Stimulated activated CD8-positive, alpha-beta memory T cell treated with anti-CD3 and anti-CD28 coated beads, Interleukin-4, amount 100 ng/mL, for 1 hour (primary cell): ENCODE results near the gene RGS10.
"Not testable (repeated sequence)": the region's sequence is repeated elsewhere in the genome, so short reads cannot be mapped to it uniquely, and the experiment has no call there.

Experiments
- DNase-seq, 2 donors: peaks; one replicate each; pipeline ENCODE4 v3.0.0-alpha.2; 2020; ENCODE audit warnings: low read depth in 2 of 2, low spot score in 1 of 2

Gene RGS10

GRCh38 chr10:119473771-119474170, 68.7 kb downstream of the RGS10 start:
- no peak for DNase-seq

DNA sequence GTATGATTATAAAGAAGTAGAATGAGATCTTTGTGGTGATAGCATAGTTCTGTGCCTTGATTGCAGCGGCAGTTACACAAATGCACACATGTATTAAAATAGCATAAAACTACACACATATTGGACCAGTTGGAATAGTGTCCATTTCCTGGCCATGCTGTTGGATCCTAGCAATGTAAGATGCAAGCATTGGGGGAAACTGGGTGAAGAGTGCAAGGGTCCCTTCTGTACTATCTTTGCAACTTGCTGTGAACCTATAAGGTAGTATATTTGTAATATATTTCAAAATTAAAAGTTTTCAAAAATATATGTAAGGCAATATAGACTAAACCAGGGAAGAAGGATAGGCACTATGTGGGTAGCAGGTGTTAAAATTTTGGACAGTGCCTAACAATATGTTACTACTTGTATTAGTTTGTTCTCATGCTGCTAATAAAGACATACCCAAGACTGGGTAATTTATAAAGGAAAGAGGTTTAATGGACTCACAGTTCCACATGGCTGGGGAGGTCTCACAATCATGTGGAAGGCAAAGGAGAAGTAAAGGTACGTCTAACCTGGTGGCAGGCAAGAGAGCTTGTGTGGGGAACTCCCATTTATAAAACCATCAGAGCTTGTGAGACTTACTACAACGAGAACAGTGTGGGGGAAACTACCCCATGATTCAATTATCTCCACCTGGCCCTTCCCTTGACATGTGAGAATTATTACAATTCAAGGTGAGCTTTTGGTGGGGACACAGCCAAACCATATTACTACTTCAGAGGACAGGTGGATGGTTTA, 71.4 kb downstream of the RGS10 start:
- DNase-seq: no peak

GRCh38 chr10:119469846-119470245, 72.7 kb downstream of the RGS10 start:
- no peak for DNase-seq

GRCh38 chr10:119469325-119469707, 73.2 kb downstream of the RGS10 start:
- DNase-seq: no peak

- DNase-seq: no peak
These were observed 73.8 kb downstream of the RGS10 start for GRCh38 chr10:119468542-119469324.

- no peak for DNase-seq
These were observed 75.9 kb downstream of the RGS10 start for GRCh38 chr10:119466655-119467054.

- DNase-seq: no peak
These were observed 76.4 kb downstream of the RGS10 start for GRCh38 chr10:119466076-119466475.

GRCh38 chr10:119465085-119465484, 77.4 kb downstream of the RGS10 start:
- DNase-seq: no peak

- DNase-seq: not testable (repeated sequence)
These were observed 79.3 kb downstream of the RGS10 start for GRCh38 chr10:119463195-119463594.

DNA sequence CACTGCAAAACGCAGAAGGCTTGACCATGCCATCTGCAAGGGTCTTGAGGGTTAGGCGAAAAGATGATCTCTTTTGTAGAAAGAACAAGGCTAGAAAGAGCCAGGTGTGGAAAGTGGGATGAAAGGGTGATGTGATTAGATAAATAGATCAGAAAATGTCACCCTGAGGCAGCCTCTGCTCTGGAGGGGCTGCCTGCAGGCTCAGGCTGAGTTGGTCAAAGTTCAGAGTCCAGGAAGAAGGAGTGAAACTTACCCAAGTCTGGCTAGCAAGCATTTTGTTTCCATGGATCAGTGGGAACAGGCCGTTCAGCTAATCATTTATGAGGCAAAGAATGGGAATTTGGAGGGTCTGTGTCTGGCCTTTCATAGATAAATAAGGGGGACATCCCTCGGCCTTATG, 79.7 kb downstream of the RGS10 start:
- DNase-seq: no peak

- DNase-seq: no peak
These were observed 80.6 kb downstream of the RGS10 start for GRCh38 chr10:119461923-119462322.

DNA sequence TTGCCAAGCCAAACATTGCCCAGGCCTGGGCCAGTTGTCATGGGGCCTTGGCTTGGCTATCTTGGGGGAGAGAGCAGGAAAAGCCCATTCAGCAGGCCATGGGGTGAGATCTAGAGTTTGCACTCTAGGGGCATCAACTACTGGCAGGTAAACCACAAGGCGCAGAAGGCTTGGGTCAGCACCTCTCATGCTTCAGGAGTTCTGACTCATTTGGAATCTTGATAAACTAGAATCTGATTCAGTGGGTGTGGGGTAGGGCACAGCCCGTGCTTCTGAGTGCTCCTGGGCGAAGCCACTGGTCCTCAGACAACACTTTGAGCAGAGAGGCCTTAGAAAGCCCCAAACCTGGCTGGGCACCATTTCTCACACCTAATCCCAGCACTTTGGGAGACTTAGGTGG, 81.1 kb downstream of the RGS10 start:
- DNase-seq: no peak

- no peak for DNase-seq
These were observed 81.9 kb downstream of the RGS10 start for GRCh38 chr10:119460369-119461195.

DNA sequence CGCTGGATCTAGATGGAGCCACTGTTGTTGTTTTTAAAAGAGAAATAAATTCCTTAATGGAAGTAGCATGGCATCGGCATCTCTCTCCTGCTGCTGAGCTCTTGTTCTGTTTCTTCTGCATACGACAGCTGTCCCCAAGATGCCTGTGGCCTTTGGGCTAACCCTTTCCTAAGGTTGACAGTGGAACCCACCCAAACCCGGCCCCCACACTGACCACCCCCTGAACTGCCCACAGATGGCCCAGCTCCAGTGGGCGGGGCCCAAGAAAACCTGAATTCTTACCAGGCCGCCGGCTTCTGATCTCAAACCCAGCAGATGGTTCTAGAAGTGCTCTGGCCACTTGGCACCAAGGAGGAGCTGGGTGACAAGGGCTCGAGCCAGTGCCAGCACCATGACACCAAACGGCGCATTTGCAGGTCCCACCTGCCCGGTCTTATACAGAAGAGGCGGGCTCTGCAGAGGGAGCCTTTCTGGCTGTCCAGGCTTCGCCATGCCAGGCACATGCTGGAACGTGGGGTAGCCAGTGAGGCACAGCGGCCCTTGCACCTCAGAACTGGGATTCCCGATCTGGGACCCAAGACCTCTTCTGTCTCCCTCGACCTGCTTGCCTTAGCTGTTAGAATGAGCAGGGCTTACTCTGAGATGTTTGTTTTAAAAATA, 82.7 kb downstream of the RGS10 start:
- DNase-seq: no peak

DNA sequence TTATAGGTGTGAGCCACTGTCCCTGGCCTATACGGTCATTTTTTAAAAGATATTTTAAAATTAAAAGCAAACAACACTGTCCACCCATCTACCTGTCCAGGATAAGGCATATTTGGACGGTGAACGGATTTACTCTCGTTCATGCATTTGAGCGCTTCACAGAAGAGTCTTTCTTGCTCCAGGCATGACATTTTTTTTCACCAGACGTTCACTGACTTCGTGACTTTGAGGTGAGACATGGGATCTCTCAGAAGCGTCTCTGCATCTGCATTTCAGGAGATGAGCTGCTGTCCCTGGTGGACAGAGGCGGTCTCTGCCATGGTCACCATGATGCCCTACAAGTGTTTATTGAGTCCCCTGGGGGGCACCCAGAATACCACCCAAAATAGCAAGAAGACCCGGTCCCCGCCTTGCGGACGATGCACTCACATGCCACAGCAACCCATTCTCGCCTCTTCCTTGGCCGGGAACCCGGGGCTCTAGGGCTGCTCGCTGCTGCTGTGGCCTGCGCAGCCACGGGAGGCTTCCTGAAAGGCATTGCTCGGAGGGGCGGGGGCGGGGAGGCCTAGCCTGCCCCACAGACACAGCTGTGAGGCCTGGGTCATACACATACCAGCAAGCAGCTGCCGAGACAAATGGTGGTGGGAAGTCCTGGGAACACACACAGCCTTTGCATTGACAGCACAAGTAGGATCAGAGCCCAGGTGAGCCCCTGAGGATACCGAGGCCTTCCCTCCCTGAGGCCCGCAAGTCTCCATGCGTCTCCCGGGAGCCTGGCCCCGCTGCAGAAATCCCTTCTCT, 84.4 kb downstream of the RGS10 start:
- DNase-seq: no peak

GRCh38 chr10:119456435-119456810, 86.1 kb downstream of the RGS10 start:
- DNase-seq: no peak

DNA sequence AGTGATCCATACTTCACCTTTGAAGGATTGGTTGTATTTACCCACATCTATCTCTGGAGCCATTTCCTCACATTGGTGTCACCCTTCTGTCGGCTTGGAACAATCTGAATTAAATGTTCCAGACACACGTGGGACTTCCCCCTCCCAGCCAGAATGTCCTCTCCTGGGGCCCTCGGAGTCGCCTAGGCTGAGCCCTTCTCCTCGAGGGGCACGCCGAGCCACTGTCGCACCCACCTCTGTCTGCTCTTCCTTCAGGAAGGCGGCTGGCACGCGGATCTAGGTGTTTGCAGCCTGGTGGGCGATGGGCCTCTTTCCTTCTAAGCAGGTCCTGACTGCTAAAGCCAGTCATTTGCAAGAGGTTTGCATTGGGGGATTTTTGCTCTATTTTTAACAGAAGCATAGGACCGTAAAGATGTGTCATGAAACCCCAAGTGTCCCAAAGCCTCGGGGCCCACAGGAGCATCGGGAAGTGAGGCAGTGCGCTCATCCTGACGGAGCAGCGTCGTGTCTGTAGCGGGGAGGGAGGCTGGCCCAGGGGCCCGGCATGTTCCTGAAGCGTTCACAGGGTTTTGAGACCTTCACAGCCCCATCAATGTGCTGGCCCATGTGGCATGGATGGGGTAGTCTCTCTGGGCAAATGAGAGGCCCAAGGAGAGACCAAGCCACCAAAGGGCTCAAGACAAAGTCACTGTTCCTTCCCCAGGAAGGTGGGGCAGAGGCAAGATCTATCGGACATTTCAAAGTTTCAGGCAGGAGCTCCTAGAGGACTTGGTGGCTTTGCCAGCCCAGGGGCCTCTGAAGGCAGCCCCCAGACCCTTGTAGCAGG, 86.7 kb downstream of the RGS10 start:
- DNase-seq: no peak

DNA sequence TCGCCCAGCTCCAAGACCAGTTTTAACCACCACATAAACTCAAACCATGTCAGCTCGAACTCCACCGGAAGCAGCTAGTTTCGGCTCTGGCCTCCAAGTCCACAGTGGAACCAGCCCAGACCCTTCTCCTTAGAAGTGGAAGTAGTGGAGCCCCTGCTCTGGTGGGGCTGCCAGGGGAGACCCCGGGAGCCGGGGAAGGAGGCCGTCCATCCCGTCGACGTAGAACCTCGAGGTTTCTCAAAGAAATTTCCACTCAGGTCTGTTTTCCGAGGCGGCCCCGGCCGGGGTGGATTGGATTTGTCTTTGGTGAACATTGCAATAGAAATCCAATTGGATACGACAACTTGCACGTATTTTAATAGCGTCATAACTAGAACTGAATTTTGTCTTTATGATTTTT, 87.5 kb downstream of the RGS10 start:
- no peak for DNase-seq

GRCh38 chr10:119454316-119454715, 88.2 kb downstream of the RGS10 start:
- DNase-seq: no peak

- no peak for DNase-seq
These were observed 89.2 kb downstream of the RGS10 start for GRCh38 chr10:119453313-119453712.
